Ramos (cell line): Measurements from ENCODE around the gene ARHGEF3.

Source experiments
- in situ Hi-C: fragments of 300-500 bp; cut with MboI; formaldehyde crosslinking; loops from one replicate; pipeline ENCODE4 v1.14.3; 2022; ENCODE audit warnings: low sequenced_read_pairs; ENCODE audit not compliant: unreplicated experiment

Gene ARHGEF3, protein sequence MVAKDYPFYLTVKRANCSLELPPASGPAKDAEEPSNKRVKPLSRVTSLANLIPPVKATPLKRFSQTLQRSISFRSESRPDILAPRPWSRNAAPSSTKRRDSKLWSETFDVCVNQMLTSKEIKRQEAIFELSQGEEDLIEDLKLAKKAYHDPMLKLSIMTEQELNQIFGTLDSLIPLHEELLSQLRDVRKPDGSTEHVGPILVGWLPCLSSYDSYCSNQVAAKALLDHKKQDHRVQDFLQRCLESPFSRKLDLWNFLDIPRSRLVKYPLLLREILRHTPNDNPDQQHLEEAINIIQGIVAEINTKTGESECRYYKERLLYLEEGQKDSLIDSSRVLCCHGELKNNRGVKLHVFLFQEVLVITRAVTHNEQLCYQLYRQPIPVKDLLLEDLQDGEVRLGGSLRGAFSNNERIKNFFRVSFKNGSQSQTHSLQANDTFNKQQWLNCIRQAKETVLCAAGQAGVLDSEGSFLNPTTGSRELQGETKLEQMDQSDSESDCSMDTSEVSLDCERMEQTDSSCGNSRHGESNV

DNA sequence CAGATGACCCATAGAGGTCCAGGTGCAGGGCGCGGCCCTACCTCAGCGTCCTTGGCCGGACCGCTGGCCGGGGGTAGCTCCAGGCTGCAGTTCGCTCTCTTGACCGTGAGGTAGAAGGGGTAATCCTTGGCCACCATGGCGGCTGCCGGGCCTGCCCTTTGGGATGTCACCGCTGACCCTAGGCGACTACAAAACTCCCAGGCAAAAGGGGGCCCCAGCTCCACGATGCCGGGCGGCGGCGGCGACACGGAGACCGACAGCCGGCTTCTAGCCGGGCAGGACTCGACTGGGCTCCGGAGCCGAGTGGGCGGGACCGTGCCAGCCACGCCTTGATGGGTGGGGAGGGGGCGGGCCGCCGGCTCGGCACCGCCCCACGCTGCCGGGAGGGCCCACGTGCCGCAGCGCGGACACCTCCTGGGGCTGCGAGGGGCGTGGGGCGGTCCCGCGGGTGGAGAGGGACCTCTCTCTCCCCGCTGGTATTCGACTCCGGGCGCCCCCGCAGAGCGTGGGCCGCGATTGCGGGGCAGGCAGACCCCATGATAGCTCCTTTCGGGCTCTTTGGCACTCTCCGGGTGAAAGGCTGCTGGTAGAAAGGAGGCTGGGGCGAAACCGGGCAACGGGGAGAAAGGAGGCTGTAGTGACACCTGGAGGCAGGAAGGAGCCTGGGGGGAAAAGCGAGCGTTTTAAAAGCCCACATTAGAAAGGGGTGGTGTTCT lies at the start of gene ARHGEF3:
Gene ARHGEF3 (minus strand): TSS at position 288 of the 716 bp plus-strand sequence. CDS start 151 bp downstream, at position 137.
- in situ Hi-C loops = no loop called here

DNA sequence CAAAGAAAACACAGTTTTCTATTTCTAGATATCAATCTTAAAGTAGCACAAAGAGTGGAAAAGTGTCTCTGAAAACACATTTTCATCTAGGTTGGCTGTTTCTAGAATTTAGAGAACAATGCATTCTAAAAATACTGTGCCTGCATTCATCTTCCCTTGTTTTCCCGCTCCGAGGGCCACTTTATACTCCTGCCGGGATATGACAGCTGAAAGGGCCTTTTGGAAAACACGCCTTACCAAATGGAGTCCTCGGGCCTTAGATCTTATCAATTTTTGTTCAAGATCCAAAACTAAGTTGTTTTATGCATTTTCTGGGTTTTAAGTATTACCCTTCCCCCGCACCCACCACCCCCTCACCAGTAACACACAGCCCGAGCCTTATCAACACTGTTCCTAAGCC lies 47.9 kb upstream of the ARHGEF3 start:
- in situ Hi-C loops = loop anchor here (10.0 kb wide), 1 partner anchor 135 kb away; no protein-coding TSS in a partner anchor

DNA sequence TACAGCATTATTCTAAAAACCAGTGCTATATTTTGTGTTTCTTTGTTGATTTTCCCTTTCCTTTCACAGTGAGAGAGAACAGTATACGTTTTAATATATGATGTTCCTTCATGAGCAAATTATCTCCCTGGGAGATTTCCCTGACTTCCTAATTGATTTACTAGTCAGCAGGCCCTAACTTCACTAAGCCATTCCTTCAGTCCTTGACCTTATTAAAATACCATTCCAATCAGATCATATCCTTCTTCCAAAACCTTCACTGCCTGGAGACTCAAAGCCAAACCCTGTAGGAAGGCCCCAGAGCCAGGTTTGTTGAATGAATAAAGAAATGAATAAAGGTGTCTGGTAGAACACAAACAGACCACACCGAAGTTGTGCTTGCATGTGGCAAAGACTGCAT lies 43.8 kb upstream of the ARHGEF3 start:
- in situ Hi-C loops = no loop called here

DNA sequence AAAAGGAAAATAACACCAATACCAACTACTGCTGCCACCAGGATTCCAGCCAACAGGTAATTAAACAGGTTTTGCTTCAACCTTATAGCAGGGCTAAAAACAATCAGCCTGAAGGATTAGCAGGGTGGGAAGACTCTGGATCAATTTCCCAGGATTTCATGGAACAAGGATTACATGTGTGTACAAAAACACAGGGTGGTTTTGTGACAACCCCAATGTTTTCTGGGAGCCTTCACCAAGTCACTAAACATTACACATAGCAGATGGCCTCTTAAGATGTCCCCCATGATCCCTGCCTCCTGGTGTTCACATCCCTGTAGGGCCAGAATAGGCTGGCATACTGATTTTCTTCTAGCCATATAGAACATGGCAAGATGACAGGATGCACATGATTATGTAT lies 42.8 kb upstream of the ARHGEF3 start:
- in situ Hi-C loops = no loop called here

DNA sequence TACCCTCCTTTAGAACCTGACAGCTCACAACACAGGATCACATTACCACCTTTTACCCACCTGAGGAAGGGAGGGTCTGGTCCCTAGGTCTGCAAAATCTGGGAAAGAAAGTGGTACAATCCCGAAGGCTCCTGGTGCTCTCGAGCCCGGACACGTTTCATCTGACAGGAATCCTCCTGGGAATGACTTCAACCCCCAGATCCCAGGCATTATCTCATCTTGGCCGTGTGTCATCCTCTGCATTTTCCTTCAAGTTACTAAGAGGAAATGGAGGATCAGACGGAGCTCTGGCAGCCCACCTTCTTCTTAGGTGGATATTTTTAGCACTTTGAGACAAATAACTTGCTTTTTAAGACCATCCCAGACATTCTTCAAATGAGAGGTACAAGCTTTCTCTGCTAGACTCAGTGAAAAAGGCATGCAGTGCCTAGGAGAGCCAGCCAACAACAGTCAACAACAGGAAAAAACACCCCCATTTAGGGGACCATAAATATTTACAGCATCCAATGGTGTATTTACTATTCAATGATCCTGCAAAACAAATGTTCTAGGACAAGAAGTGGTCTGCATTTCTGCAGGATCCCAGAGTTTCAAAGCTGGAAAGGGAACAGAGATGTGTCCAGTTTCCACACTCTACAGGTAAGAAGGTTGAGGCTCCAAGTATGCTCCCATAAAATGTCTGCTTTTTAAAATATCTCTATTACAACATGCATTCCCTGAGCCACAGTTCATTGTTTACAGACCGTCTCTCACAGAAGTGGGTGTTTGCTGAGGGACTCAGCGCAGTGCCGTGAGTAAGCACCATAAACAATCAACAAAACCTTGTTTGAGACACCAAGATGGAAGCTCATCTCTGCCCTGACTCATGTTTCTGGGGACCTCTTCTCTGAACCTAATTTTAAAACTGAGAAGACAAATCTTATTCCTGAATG lies 38.3 kb upstream of the ARHGEF3 start:
- in situ Hi-C loops = no loop called here

DNA sequence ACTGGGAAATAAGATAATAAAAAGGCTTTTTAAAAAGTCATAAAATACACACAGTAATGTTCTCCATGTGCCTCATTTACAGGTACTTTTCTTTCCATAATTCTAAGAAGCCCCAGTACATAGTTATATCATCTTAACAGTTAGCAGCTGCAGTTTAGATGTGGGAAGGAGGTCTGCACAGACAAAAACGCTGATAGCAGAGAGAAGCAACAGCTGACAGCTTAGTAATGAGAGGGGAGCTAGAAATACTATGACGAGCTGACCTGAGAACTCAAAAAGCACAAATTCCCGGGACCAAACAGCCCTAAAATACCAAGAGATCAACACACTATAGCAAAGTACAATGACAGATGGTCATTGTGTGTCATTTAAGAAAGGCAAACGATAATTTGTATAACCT lies 36.7 kb upstream of the ARHGEF3 start:
- in situ Hi-C loops = no loop called here

DNA sequence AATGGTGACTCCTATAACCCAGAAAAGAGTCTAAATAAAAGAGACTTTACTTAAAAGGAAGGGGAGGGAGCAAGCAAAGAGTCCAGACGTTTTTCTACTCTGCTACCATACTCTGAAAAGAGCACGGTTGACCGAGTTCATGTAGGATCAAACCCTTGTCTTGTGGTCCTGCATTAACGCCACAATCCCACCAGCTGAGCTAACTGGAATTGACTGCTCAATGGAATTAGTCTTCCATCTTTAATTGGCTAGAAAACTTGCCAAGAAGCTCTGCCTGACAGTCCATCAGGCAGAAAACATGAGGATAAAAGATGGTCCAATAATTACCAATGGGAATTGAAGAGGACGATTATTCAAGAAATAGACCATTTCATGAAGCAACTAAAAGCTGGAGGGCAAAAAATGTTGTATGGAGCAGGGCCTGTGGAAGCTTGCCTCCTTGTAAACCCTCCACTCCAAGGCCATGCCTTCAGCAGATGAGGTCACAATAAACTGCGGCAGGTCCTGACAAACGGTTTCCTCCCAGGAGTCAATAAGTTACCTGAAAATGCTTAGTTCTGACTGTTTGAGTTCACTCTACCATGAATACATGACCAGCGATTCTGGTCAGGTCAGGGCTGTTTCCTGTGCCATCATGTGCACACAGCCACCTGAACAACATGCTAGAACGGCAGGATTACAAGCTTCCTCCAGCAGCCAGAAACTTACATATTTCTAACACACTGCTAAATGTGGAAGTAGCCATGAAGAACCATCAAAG lies 35.6 kb upstream of the ARHGEF3 start:
- in situ Hi-C loops = no loop called here

DNA sequence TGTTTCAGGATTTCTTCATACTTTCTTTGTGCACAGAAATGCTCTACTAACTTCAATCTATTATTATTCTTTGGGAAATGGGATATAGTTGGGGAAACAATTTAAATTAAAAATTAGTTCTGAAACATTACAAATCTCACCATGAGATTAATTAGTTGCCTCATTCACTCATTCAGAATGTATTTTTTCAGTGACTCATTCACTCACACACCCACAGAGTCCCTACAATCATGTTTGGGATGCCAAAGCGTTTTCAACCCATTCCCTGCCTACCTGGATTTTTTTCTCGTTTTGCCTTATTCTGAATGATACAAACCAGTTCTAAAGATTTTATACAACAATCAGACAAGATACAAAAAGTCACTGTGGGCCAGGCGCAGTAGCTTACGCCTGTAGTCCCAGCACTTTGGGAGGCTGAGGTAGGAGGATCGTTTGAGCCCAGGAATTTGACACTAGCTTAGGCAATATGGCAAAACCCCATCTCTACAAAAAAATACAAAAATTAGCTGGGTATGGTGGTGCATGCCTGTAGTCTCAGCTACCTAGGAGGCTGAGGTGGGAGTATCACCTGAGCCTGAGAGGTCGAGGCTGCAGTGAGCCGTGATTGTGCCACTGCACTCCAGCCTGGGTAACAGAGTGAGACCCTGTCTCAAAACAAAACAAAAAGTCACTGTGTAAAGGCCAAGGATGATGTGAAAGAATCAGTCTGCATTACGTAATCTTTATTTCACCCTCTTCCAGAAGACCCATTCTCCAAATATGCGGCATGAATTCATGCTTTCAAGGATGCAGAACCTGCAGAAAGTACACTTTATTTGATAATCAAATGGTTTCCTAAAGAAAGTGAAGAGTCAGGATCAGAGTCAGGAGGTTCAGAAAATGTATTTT lies 34.8 kb upstream of the ARHGEF3 start:
- in situ Hi-C loops = no loop called here

DNA sequence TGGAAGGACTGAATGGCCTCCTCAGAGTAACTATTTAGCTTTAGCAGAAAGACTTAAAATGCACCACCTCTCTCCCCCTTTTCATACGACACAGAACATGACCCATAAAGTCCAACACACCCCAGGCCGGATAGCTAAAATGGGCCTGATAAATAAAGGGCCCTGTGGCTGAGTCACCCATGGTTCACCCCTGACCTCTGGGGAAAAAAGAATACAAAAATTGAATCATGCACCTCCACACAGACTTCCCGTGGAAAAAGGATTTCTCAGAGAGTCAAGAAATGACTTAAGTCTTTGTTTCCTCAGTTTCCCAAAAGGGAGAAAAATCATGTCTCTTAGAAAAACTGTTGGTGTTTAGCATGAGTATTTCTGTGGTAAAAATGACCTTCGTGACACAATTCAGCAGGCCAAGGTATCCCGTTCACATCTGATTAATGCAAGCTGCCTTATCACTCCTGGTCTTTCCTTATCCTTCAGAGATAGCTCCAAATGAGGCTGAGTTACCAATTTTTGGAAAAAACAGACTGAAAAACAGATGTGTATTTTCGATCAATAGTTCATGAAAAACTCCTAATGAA lies 34.0 kb upstream of the ARHGEF3 start:
- in situ Hi-C loops = no loop called here

DNA sequence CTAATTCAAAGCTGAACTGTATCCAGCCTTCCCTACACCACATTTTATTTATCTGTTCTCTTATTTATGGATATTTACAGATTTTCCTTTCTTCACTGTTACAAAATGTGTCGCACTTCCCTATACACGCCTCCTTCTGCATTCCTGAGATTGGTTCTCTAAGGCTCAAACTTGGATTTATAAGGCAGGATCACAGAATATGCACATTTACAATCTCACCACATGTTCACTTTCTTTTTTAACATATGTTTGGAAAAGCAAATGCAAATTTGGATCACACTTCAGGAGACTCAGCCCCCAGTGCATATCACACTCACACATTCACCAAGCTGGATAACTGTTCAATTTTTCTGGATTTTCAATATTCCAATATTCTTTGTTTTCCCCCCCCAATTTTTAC lies 31.8 kb upstream of the ARHGEF3 start:
- in situ Hi-C loops = no loop called here

DNA sequence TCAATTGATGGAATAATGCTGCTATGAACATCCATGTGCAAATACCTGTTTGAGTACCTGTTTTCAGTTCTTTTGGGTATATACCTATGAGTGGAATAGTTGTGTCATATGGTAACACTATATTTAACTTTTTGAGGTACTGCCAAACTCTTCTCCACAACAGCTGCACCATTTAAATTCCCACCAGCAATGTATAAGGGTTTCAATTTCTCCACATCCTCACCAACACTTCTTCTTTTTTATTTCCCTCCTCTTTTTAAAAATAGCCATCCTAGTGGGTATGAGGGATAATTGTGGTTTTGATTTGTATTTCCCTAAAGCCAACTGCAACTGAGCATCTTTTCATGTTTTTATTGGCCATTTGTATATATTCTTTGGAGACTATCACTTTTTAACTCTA lies 31.3 kb upstream of the ARHGEF3 start:
- in situ Hi-C loops = no loop called here

DNA sequence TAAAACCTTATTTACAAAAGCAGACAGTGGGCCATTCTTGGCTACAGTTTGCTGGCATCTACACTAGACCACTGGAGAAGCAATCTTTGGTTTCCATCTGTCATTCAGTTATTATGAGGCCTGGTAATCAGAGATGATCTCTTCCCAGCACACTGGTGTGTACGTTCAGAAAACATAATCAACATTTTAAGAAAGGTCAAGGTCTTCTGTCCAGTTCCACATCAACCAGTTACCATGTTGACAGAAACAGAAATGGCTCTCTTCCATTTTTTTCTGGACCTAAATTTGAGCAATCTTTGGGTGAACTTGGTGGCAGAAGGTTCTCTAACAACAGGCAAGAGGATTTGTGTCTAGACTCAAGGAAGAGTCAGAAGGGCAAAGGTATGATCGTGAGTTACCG lies 29.8 kb upstream of the ARHGEF3 start:
- in situ Hi-C loops = no loop called here

DNA sequence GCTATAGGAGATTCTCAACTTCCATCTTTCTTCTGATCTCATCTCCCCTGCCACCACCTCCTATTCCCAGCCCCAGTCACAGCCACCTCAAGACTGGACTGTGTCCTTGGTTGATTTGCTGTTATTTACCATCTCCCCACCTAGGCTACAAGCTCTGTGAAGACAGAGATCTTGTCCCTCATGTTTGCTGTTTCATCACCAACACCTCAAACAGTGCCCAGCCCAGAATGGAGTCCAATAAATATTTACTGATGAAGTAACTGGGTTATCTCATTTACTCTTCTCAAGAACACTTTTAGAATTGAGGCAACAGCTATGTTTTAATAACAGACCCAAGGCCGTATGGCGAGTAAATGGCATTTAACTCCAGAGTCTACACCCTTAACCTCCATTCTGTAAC lies 29.1 kb upstream of the ARHGEF3 start:
- in situ Hi-C loops = no loop called here

DNA sequence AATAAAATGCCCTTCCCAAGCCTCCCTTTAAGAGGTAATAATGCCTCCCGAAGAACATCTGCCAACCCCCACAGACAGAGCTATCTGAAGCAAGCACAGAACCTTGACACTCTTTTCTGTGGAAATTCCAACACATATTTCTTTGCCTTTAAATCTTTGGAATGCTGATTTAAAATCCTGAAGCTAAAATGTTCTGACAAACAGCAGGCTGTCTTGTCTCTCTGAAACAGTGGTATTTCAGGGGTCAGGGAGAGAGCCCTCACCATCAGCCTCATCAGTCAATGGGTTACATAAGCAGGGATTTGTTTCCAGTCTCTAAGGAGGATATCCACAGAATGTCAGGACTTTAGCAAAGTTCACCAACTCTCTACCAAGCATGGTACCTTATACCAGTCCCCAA lies 27.8 kb upstream of the ARHGEF3 start:
- in situ Hi-C loops = no loop called here

DNA sequence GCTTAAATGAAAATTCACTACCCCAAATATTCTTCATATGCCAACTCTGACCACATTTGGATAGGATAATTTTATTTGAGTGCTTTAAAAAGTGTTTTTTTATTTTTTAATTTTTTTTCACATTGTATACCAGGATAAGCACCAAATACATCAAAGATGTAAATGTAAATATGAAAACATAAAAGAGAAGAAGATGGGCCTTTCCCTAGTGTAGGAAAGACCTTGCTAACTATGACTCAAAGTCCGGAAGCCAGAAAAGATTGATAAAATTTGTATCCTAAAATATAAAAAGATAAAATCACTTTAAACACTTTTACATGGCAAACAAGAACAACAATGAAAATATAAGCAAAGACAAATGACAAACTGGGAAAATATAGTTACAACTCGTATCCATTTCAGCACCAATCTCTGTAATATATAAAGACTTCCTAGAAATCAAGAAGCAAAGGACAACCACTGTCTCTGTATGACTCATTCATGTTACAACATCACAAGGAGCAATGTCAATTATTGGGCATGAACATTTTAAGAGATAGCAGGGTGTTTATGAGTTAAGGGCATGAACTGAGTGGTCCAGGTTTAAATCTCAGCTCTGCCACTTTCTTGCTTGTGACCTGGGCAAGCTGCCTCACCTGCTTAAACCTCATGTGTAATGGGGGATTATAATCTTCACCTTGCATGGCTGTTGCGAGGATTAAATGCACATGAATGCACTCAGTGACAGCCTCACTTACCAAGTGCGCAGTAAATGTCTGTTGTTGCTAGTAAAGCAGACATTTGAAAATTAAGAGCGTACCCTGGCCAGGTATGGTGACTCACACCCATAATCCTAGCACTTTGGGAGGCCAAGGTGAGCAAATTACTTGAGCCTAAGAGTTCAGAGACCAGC lies 25.3 kb upstream of the ARHGEF3 start:
- in situ Hi-C loops = no loop called here

DNA sequence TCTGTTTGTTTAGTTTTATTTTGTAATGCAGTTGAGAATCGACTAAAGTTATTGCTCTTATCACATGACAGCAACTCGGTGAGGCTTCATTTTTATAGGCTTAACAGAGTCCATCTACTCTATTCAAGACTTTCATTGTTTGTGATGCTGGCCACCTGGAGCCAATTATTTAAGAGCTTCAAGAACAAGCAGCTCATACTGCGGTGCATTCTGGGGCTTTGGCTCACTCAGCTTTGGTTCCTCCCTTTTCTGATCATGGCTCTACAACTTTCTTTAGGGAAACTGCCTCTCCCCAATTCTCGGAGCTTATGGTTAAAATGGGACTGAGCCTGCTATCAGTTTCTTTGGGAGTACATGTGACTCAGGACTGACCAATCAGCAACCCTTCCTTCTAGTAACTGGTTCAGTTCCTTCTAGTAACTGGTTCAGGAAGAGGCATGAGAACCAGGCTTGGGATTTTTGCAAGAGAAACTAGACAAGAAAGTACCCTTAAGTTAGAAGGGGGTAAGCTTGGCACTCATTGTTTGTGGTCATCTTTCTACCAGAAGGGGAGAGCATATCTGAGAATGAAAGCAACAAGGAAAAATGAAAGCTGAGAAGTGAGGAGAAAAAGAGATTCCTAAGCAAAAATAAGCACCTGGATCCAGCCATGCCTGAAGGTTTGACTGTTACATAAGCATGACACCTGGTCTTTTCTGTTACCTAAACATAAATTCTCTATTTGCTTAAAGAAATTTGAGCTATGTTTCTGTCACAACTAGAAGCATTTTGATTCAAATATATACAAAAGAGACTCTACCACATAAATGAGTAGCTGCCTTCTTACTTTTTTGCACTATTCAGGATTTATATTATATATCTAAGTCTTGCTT lies 24.1 kb upstream of the ARHGEF3 start:
- in situ Hi-C loops = no loop called here
